ENCODE results near the gene MYO15A. TPM values are rescaled to one million over a fixed set of nuclear protein-coding genes. Genes with fewer than 3 reads are reported as not detected.

The MYO15A gene
- total RNA-seq, 1 experiment from 2014 or later = 2.8 TPM

DNA sequence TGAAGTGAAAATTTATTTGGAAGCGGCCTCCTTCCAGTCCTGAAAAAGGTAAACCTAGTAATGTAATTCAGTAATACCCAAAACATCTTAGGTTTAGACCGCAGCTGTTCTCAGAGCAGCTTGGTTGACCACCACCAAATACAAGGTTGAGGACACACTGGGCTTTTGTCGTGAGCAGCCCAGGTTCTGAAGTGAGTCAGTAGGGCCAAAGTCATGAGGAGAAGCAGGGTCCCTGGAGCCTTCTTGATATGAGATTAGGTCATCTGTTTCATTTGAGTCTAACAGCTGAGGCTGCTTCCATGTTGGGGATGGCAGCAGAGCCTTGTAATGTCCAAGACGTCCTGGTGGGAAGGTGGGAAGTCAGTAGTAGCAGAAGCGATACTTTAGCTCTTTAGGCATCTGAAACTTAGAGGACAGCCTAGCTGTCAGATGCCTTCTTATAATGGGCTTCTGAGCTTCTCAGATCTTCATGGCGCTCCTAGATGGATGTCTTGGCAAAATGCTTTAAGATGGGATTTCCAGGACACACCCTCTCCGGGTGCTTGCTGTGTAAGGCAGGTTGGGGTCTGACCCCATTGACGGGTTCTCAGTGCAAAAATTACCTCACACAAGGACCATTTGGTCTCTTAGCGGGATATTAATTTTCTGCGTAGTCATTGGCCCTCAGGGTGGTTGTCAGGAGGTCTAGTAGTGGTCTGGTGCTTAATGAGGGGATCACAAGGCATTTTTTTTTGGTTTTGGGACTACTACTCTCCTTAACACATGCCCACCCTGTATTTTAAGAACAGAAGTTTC lies 77.5 kb downstream of the MYO15A start:
- TF ChIP-seq EGR1 (IDR thresholded peaks at IDR 0.05; ENCODE audit: low read depth) = no peak
- TF ChIP-seq POLR2AphosphoS5 (IDR thresholded peaks at IDR 0.05; ENCODE audit: low read depth, low read length) = no peak
- TF ChIP-seq EZH2phosphoT487 (IDR thresholded peaks at IDR 0.05; ENCODE audit: borderline replicate concordance) = no peak
- no peak for TF ChIP-seq ZBTB33 (IDR thresholded peaks at IDR 0.05; ENCODE audit: extremely low read depth, insufficient replicate concordance, low read length)
- no peak for TF ChIP-seq YY1 (IDR thresholded peaks at IDR 0.05; ENCODE audit: extremely low read depth, insufficient replicate concordance, low read depth, low read length)
- no peak for TF ChIP-seq ZFX (IDR thresholded peaks at IDR 0.05)
- H4K20me1 ChIP-seq (ENCODE audit: insufficient read depth) = peaks cover 6% of the 10 kb centered on the region; the same call in 1 of the 2 replicates
- ChIA-PET POLR2A (no interaction called here), CTCF (no interaction called here), RAD21 (ENCODE audit: low non-redundant PET in 1 of 2, low total read pairs in 2 of 2, uncharacterized antibody in 2 of 2, unreplicated experiment in 2 of 2) (no interaction called here)
- H2AFZ ChIP-seq (ENCODE audit: low read depth, low read length, poor library complexity, severe bottlenecking) = no peak overlapping the region
- no peaks in the 10 kb centered on the region for H3K9me2 ChIP-seq (ENCODE audit: insufficient read depth)
- no peaks in the 10 kb centered on the region for H3K27me3 ChIP-seq (ENCODE audit: insufficient read depth, low read length)
- peaks cover 18 to 39% of the 10 kb centered on the region in 2 experiments for H3K4me1 ChIP-seq (ENCODE audit: control insufficient read depth in 1 of 2, insufficient read depth in 2 of 2, low read length in 2 of 2)
- DNase-seq (ENCODE audit: low read depth, low spot score) (no peak), ATAC-seq (no peak)
- H3K79me2 ChIP-seq (ENCODE audit: insufficient read depth, low read length) = peaks cover 69% of the 10 kb centered on the region
- H3K4me2 ChIP-seq (ENCODE audit: low read length) = peak overlapping the region; percentile 94
- no peaks in the 10 kb centered on the region for H3K9me3 ChIP-seq (ENCODE audit: control insufficient read depth in 1 of 2, insufficient read depth in 1 of 2, low read depth in 1 of 2, low read length in 2 of 2)
- BruUV-seq (replicated peaks) = no TSS peak
- no peak overlapping the region; the same call in 1 of the 2 replicates for H3K9ac ChIP-seq (ENCODE audit: low read length)
- H3K4me3 ChIP-seq (replicated peaks in 1 of 2; ENCODE audit: low read depth in 1 of 2, low read length in 2 of 2) = no peak overlapping the region
- intact Hi-C loops (cut with micrococcal nuclease) = no loop called here
- peaks cover 20 to 30% of the 10 kb centered on the region in 2 experiments; a peak in 3 of 4 replicates for H3K36me3 ChIP-seq (ENCODE audit: control insufficient read depth in 1 of 2, insufficient read depth in 2 of 2, low read length in 2 of 2)
- no peak overlapping the region for H3K27ac ChIP-seq (ENCODE audit: low read depth, low read length)

All from HCT116 (cell line).